ENCODE results near the gene HIC2. TPM values are rescaled to one million over a fixed set of nuclear protein-coding genes. Genes with fewer than 3 reads are reported as not detected.
"Not testable (repeated sequence)": the region's sequence is repeated elsewhere in the genome, so short reads cannot be mapped to it uniquely, and the experiment has no call there.

HIC2 gene
- total and polyA plus RNA-seq, 10 of the 15 experiments (the other 5 are each of a cell fraction or from before 2014, with no cell fraction given), result 0.11 to 5.0 (median 1.4) TPM

- H3K79me2 ChIP-seq (ENCODE audit: control insufficient read depth, insufficient read depth, low read length); intact Hi-C loops (cut with micrococcal nuclease; ENCODE audit: unreplicated experiment); H3K9me3 ChIP-seq (replicated peaks; ENCODE audit: control insufficient read depth, insufficient read depth, low read length); DNase-seq (ENCODE audit: low read depth, low spot score); BruUV-seq (replicated peaks); CTCF ChIA-PET; FAIRE-seq; RAD21 ChIA-PET (ENCODE audit: unreplicated experiment); POLR2A ChIA-PET; H3K27me3 ChIP-seq (replicated peaks in 1 of 2; ENCODE audit: control insufficient read depth in 2 of 2, insufficient read depth in 2 of 2, low read length in 1 of 2); H3K27ac ChIP-seq (ENCODE audit: control insufficient read depth, insufficient read depth); SMC1A ChIA-PET (ENCODE audit: uncharacterized antibody, unreplicated experiment); H3K36me3 ChIP-seq (ENCODE audit: control insufficient read depth in 2 of 2, insufficient read depth in 2 of 2, low read length in 1 of 2); H3K4me3 ChIP-seq; in situ Hi-C loops (cut with MboI); H4K20me1 ChIP-seq (ENCODE audit: control insufficient read depth, insufficient read depth); H3K9ac ChIP-seq (ENCODE audit: control insufficient read depth, insufficient read depth, low read length); H3K4me1 ChIP-seq (ENCODE audit: control insufficient read depth, insufficient read depth, low read length); H2AFZ ChIP-seq (ENCODE audit: control insufficient read depth, low read depth, low read length): not testable (repeated sequence)
- H3K4me2 ChIP-seq (ENCODE audit: control insufficient read depth, insufficient read depth), result 0 out of 2 replicates have a peak overlapping the region, but pooled peaks have one; percentile 33
- WGBS (ENCODE audit: insufficient coverage, insufficient replicate concordance, low lambda C conversion rate, missing lambda C conversion rate), result 67% methylated on average over 5 of the region's 19 CpGs
- ATAC-seq, result peak; percentile 80
These were observed 3.1 kb downstream of the HIC2 start for GRCh38 chr22:21420180-21420763.

GRCh38 chr22:21424084-21424709, 7.0 kb downstream of the HIC2 start:
- RAD21 ChIA-PET (ENCODE audit: unreplicated experiment); H3K4me3 ChIP-seq; SMC1A ChIA-PET (ENCODE audit: uncharacterized antibody, unreplicated experiment); H3K36me3 ChIP-seq (ENCODE audit: control insufficient read depth in 2 of 2, insufficient read depth in 2 of 2, low read length in 1 of 2); H4K20me1 ChIP-seq (ENCODE audit: control insufficient read depth, insufficient read depth); H3K9me3 ChIP-seq (replicated peaks; ENCODE audit: control insufficient read depth, insufficient read depth, low read length); H3K9ac ChIP-seq (ENCODE audit: control insufficient read depth, insufficient read depth, low read length); DNase-seq (ENCODE audit: low read depth, low spot score); CTCF ChIA-PET; H3K4me2 ChIP-seq (ENCODE audit: control insufficient read depth, insufficient read depth); H3K4me1 ChIP-seq (ENCODE audit: control insufficient read depth, insufficient read depth, low read length); H2AFZ ChIP-seq (ENCODE audit: control insufficient read depth, low read depth, low read length); intact Hi-C loops (cut with micrococcal nuclease; ENCODE audit: unreplicated experiment); H3K27ac ChIP-seq (ENCODE audit: control insufficient read depth, insufficient read depth); ATAC-seq; H3K79me2 ChIP-seq (ENCODE audit: control insufficient read depth, insufficient read depth, low read length); POLR2A ChIA-PET; in situ Hi-C loops (cut with MboI); FAIRE-seq; BruUV-seq (replicated peaks); H3K27me3 ChIP-seq (replicated peaks in 1 of 2; ENCODE audit: control insufficient read depth in 2 of 2, insufficient read depth in 2 of 2, low read length in 1 of 2): not testable (repeated sequence)
- no CpG with 5 or more reads among the region's 12 CpGs for WGBS (ENCODE audit: insufficient coverage, insufficient replicate concordance, low lambda C conversion rate, missing lambda C conversion rate)

GRCh38 chr22:21434378-21435233, 17.4 kb downstream of the HIC2 start:
- POLR2A ChIA-PET; BruUV-seq (replicated peaks): not testable (repeated sequence)

More at GRCh38 chr22:21434378-21435233, 17.4 kb downstream of the HIC2 start:
- intact Hi-C loops (cut with micrococcal nuclease; ENCODE audit: unreplicated experiment); CTCF ChIA-PET; H3K9ac ChIP-seq (ENCODE audit: control insufficient read depth, insufficient read depth, low read length); SMC1A ChIA-PET (ENCODE audit: uncharacterized antibody, unreplicated experiment); H2AFZ ChIP-seq (ENCODE audit: control insufficient read depth, low read depth, low read length); in situ Hi-C loops (cut with MboI); H3K4me3 ChIP-seq; FAIRE-seq; H3K79me2 ChIP-seq (ENCODE audit: control insufficient read depth, insufficient read depth, low read length); H4K20me1 ChIP-seq (ENCODE audit: control insufficient read depth, insufficient read depth); H3K4me1 ChIP-seq (ENCODE audit: control insufficient read depth, insufficient read depth, low read length); H3K27me3 ChIP-seq (replicated peaks in 1 of 2; ENCODE audit: control insufficient read depth in 2 of 2, insufficient read depth in 2 of 2, low read length in 1 of 2); H3K4me2 ChIP-seq (ENCODE audit: control insufficient read depth, insufficient read depth); H3K36me3 ChIP-seq (ENCODE audit: control insufficient read depth in 2 of 2, insufficient read depth in 2 of 2, low read length in 1 of 2); RAD21 ChIA-PET (ENCODE audit: unreplicated experiment); DNase-seq (ENCODE audit: low read depth, low spot score); H3K9me3 ChIP-seq (replicated peaks; ENCODE audit: control insufficient read depth, insufficient read depth, low read length); H3K27ac ChIP-seq (ENCODE audit: control insufficient read depth, insufficient read depth): not testable (repeated sequence)
- ATAC-seq, result peak; percentile 52
- no CpG with 5 or more reads among the region's 15 CpGs for WGBS (ENCODE audit: insufficient coverage, insufficient replicate concordance, low lambda C conversion rate, missing lambda C conversion rate)

Data from GM12878 (cell line).